ENCODE measurements around the gene DNAJC7. TPM values are rescaled to one million over a fixed set of nuclear protein-coding genes. Genes with fewer than 3 reads are reported as not detected.

The DNAJC7 gene
- total RNA-seq, 1 donor from 2014 or later: 75.9 TPM

DNA sequence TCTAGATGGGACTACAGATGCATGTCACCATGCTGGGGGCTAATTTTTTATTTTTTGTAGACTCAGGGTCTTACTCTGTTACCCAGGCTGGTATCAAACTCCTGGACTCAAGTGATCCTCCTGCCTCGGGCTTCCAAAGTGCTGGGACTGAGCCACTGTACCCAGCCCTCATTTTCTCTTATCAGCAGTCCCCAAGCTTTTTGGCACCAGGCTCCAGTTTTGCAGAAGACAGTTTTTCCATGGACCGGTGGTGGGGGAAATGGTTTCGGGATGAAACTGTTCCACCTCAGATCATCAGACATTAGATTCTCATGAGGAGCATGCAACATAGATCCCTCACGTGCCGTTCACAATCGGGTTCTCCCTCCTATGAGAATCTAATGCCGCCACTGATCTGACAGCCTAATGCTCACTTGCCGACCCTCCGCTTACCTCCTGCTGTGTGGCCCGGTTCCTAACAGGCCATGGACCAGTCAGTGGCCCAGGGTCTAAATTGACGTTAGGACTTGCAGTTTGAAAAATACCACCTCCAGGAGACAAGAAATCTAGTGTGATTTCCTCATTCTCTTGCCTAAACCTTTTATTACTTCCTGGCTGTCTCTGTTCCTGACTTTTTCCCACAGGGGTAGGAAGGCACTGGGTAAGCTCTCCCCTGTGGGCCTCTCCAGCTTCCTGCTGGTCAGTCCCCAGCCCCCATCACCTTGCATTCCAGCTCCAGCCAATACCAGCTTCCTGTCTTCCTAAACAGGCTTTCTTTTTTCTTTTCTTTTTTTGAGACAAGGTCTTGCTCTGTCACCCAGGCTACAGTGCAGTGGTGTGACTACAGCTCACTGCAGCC, 60.0 kb downstream of the DNAJC7 start:
- ATAC-seq: no peak
- no peaks in the 10 kb centered on the region for H3K9me3 ChIP-seq
- DNase-seq: no peak
- no peaks in the 10 kb centered on the region for H3K36me3 ChIP-seq
- no peak for TF ChIP-seq CTCF (IDR thresholded peaks at IDR 0.05)
- intact Hi-C loops (cut with DNase I): no loop called here
- H3K27ac ChIP-seq: no peak overlapping the region
- H3K27me3 ChIP-seq: no peaks in the 10 kb centered on the region
- no peak overlapping the region for H3K4me3 ChIP-seq
- no peaks in the 10 kb centered on the region for H3K4me1 ChIP-seq

DNA sequence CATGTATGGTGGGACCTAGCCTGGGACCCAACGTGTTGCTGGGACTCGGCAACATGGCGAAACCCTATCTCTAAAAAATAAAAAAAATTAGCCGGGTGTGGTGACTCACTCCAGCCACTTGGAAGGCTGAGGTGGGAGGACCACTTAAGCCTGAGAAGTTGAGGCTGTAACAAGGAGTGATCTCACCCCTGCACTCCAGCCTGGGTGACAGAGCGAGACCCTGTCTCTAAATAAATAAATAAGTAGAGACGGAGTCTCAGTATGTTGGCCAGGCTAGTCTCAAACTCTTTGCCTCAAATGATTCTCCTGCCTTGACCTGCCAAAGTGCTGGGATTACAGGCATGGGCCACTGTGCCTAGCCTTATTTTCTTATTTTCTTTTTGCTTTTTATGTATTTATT, 60.7 kb downstream of the DNAJC7 start:
- no peak for TF ChIP-seq CTCF (IDR thresholded peaks at IDR 0.05)
- no peaks in the 10 kb centered on the region for H3K27me3 ChIP-seq
- no peak for ATAC-seq
- no peaks in the 10 kb centered on the region for H3K9me3 ChIP-seq
- no peak overlapping the region for H3K4me3 ChIP-seq
- no peaks in the 10 kb centered on the region for H3K36me3 ChIP-seq
- no peaks in the 10 kb centered on the region for H3K4me1 ChIP-seq
- intact Hi-C loops (cut with DNase I): no loop called here
- H3K27ac ChIP-seq: no peak overlapping the region
- DNase-seq: no peak

DNA sequence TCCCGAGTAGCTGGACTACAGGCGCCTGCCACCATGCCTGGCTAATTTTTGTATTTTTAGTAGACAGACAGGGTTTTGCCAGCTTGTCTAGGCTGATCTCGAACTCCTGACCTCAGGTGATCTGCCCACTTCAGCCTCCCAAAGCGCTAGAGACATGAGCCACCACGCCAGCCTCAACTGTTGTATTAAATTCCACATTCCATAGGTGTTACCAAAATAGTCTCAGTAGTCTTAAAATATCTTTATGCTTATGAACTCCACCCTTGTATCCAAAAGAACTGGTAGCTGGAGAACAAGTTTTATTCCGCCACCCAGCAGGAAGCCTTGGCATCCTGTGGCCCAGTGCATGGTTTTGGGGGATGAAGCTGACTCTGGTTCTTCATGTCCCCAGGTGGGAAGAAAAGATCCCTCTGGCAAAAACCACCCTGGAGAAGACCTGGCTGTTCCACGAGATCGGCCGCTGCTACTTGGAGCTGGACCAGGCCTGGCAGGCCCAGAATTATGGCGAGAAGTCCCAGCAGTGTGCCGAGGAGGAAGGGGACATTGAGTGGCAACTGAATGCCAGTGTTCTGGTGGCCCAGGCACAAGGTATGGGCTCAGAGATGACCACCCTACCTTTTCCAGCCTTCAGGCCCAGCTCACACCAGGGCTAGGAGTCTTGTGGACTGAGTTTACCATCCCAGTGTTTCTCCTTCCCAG, 68.3 kb downstream of the DNAJC7 start:
- no peak for TF ChIP-seq CTCF (IDR thresholded peaks at IDR 0.05)
- H3K9me3 ChIP-seq: no peaks in the 10 kb centered on the region
- intact Hi-C loops (cut with DNase I): no loop called here
- H3K36me3 ChIP-seq: no peaks in the 10 kb centered on the region
- H3K27ac ChIP-seq: no peak overlapping the region
- no peak overlapping the region for H3K4me3 ChIP-seq
- H3K4me1 ChIP-seq: no peaks in the 10 kb centered on the region
- no peak for DNase-seq
- no peaks in the 10 kb centered on the region for H3K27me3 ChIP-seq
- no peak for ATAC-seq

- Histone ChIP-seq H3K27me3 (no peaks in the 10 kb centered on the region), H3K36me3 (no peaks in the 10 kb centered on the region), H3K27ac (peak overlapping the region; percentile 58), H3K9me3 (no peaks in the 10 kb centered on the region), H3K4me1 (peaks cover 6% of the 10 kb centered on the region), H3K4me3 (no peak overlapping the region)
- intact Hi-C loops (cut with DNase I): no loop called here
- no peak for TF ChIP-seq CTCF (IDR thresholded peaks at IDR 0.05)
- DNase-seq (no peak), ATAC-seq (peak; percentile 42)
These were observed 72.3 kb downstream of the DNAJC7 start for GRCh38 chr17:41944943-41945342.

- Histone ChIP-seq H3K36me3 (no peaks in the 10 kb centered on the region), H3K9me3 (no peaks in the 10 kb centered on the region), H3K4me3 (no peak overlapping the region), H3K27ac (no peak overlapping the region), H3K4me1 (peaks cover 6% of the 10 kb centered on the region), H3K27me3 (no peaks in the 10 kb centered on the region)
- intact Hi-C loops (cut with DNase I): no loop called here
- ATAC-seq: no peak
- TF ChIP-seq CTCF (IDR thresholded peaks at IDR 0.05): no peak
- no peak for DNase-seq
These were observed 73.7 kb downstream of the DNAJC7 start for GRCh38 chr17:41943492-41943891.
